ENCODE results near the gene LIPC.

Gene LIPC

DNA sequence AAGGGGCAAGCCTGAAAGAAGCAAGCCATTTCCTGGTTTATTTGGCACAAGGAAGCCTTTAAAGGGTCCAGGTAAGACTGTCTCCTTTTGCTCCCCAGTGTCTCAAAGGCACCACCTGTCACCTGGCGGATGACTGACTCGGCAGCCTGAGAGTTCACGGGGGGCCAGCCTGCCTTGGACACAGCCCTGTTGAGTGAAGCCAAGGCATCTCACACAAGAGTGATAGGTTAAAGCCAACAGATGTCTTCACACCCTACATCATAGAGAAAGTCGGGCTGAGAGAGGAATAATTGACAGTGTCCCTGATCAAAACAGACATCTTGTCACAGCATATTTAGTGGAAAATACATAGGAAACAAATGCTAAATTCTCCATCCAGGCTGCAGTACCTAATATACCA lies 28.2 kb upstream of the LIPC start:
- in situ Hi-C loops (cut with MboI; ENCODE audit: low sequenced_read_pairs, unreplicated experiment): loop anchor here (10.0 kb wide), 1 partner anchor 61 kb away; no protein-coding TSS in a partner anchor
- no peak for TF ChIP-seq CTCF (IDR thresholded peaks at IDR 0.05; ENCODE audit: borderline replicate concordance, control extremely low read depth, extremely low read depth, insufficient read depth, missing control alignments)
- no peak for DNase-seq (ENCODE audit: low spot score)

GRCh38 chr15:58404020-58404419 lies 27.8 kb upstream of the LIPC start:
- no peak for TF ChIP-seq CTCF (IDR thresholded peaks at IDR 0.05; ENCODE audit: borderline replicate concordance, control extremely low read depth, extremely low read depth, insufficient read depth, missing control alignments)
- in situ Hi-C loops (cut with MboI; ENCODE audit: low sequenced_read_pairs, unreplicated experiment): loop anchor here (10.0 kb wide), 1 partner anchor 61 kb away; no protein-coding TSS in a partner anchor
- no peak for DNase-seq (ENCODE audit: low spot score)

DNA sequence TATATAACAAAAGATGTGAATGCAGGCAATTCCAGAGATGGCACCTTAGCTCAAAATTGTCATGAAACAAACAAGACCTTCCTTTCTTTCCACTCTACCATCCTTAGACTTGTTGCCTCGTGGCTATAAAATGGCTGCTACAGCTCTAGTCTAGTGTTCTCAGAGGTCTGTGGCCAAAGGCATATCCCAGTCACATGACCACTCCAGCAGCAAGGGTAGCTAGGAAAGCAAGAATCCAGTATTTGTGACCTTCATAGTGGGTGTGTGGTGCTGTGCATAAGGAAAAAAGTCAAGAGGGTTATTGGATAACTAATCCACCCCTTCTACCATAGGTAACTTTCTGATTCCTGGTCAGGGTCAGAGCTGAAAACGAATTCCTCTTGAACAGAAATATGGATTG lies 27.1 kb upstream of the LIPC start:
- TF ChIP-seq CTCF (IDR thresholded peaks at IDR 0.05; ENCODE audit: borderline replicate concordance, control extremely low read depth, extremely low read depth, insufficient read depth, missing control alignments): no peak
- no peak for DNase-seq (ENCODE audit: low spot score)
- in situ Hi-C loops (cut with MboI; ENCODE audit: low sequenced_read_pairs, unreplicated experiment): loop anchor here (10.0 kb wide), 1 partner anchor 60 kb away; no protein-coding TSS in a partner anchor

GRCh38 chr15:58405865-58406264 lies 25.9 kb upstream of the LIPC start:
- in situ Hi-C loops (cut with MboI; ENCODE audit: low sequenced_read_pairs, unreplicated experiment): loop anchor here (10.0 kb wide), 1 partner anchor 59 kb away; no protein-coding TSS in a partner anchor
- no peak for DNase-seq (ENCODE audit: low spot score)

GRCh38 chr15:58406811-58407210 lies 25.0 kb upstream of the LIPC start:
- in situ Hi-C loops (cut with MboI; ENCODE audit: low sequenced_read_pairs, unreplicated experiment): loop anchor here (10.0 kb wide), 1 partner anchor 58 kb away; no protein-coding TSS in a partner anchor
- no peak for TF ChIP-seq CTCF (IDR thresholded peaks at IDR 0.05; ENCODE audit: borderline replicate concordance, control extremely low read depth, extremely low read depth, insufficient read depth, missing control alignments)
- no peak for DNase-seq (ENCODE audit: low spot score)

More at GRCh38 chr15:58405865-58406264, 25.9 kb upstream of the LIPC start:
- TF ChIP-seq CTCF (IDR thresholded peaks at IDR 0.05; ENCODE audit: borderline replicate concordance, control extremely low read depth, extremely low read depth, insufficient read depth, missing control alignments): no peak

DNA sequence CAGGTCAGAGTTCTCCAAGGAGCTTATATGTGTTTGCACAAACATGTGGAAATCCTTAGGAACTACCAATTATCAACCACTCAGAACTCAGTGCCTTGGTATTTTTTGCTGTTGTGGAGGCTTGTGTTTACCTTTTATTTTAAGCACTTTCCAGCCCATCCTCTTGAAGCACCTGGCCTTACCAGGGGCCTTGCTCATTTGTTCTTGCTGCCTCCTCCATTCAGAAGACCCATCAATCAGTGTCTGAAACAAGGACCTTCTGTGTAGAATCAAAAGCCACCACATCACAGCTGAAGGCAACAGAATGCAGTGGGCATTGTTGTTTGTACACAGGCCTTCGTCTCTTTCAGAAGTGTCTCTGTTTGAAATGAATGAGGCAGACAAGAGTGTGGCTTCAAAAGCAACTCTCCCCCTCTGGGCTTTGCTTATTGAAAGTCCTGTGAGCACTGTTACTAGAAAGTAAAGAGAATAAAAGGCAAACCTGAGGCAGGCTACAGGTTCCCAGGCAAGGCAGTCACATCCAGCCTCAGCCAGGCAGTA lies 24.5 kb upstream of the LIPC start:
- in situ Hi-C loops (cut with MboI; ENCODE audit: low sequenced_read_pairs, unreplicated experiment): loop anchor here (10.0 kb wide), 1 partner anchor 57 kb away; no protein-coding TSS in a partner anchor
- no peak for DNase-seq (ENCODE audit: low spot score)
- no peak for TF ChIP-seq CTCF (IDR thresholded peaks at IDR 0.05; ENCODE audit: borderline replicate concordance, control extremely low read depth, extremely low read depth, insufficient read depth, missing control alignments)

All from GM13976 (cell line).